ENCODE data around the gene HNRNPR. TPM values are rescaled to one million over a fixed set of nuclear protein-coding genes. Genes with fewer than 3 reads are reported as not detected.

Gene HNRNPR
- polyA plus RNA-seq, 1 experiment = 79.3 TPM

DNA sequence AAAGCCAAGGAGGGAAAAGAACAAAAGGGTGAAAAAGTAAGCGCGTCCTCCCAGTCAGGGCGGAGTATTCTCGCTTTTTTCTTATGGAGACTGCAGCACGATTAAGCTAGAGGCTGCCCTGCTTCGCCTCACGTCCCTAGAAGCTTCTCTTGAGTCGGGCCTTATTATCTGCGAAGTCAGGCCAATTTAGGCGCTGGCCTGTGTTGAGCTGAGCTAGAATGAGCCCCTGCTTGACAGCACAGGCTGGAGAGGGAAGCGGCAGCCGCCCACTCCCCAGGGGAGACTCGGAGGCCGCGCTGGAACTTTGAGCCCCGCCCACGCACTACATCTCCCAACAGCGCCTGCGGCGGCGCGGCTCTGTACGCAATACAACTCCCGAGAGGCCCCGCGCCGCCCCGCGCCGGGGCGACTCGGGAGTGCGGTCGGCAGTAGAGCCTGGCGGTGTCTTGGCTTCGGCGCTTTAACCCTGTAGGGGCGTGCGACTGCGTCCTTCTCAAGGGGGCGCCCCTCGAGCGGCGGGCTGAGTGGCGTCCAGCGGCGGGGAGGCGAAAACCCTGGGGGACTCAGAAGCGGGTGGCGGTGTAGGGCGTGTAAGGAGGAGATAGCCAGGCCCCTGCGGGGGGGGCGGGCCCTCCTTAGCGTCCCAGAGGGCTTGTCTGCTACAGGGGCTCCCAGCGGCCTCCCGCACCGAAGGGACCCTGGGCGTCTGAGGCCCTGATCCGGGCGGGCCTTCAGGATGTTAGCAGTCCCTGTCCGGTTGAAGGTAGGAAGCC, 24.7 kb upstream of the HNRNPR start:
- H3K36me3 ChIP-seq (ENCODE audit: control insufficient read depth, insufficient read depth, low read length) = peaks cover 2% of the 10 kb centered on the region; the same call in 1 of the 2 replicates
- POLR2A ChIA-PET = interaction anchor here (0.6 to 1.6 kb wide), 4 partner anchors 10 to 133 kb away, joined by 3 to 5 read pairs (median 3); partner anchors contain the start of gene HNRNPR
- TF ChIP-seq CTCF (IDR thresholded peaks at IDR 0.05; ENCODE audit: insufficient read depth, low read depth, low read length) = no peak
- no peaks in the 10 kb centered on the region for H3K27me3 ChIP-seq (ENCODE audit: control insufficient read depth, insufficient read depth, low read length)
- peak overlapping the region; percentile 61 for H3K4me3 ChIP-seq (ENCODE audit: low read depth, low read length)
- CTCF ChIA-PET = interaction anchor here (1.0 to 3.9 kb wide), 7 partner anchors 13 to 128 kb away, joined by 3 to 16 read pairs (median 4); no protein-coding TSS in a partner anchor
- no peak for DNase-seq (ENCODE audit: low read depth)

GRCh38 chr1:23367791-23368561, 23.9 kb upstream of the HNRNPR start:
- ChIA-PET CTCF (interaction anchor here (1.0 to 2.1 kb wide), 5 partner anchors 12 to 54 kb away, joined by 3 to 16 read pairs (median 4); no protein-coding TSS in a partner anchor), POLR2A (interaction anchor here (0.6 to 0.8 kb wide), 3 partner anchors 9 to 133 kb away, joined by 3 to 5 read pairs (median 3); partner anchors contain the start of gene HNRNPR)
- no peak for TF ChIP-seq CTCF (IDR thresholded peaks at IDR 0.05; ENCODE audit: insufficient read depth, low read depth, low read length)
- peaks cover 3% of the 10 kb centered on the region for H3K36me3 ChIP-seq (ENCODE audit: control insufficient read depth, insufficient read depth, low read length)
- peak overlapping the region; percentile 61 for H3K4me3 ChIP-seq (ENCODE audit: low read depth, low read length)
- DNase-seq (ENCODE audit: low read depth) = peak; percentile 93
- H3K27me3 ChIP-seq (ENCODE audit: control insufficient read depth, insufficient read depth, low read length) = no peaks in the 10 kb centered on the region

GRCh38 chr1:23367451-23367790, 23.3 kb upstream of the HNRNPR start:
- H3K36me3 ChIP-seq (ENCODE audit: control insufficient read depth, insufficient read depth, low read length) = peaks cover 9% of the 10 kb centered on the region
- no peak for DNase-seq (ENCODE audit: low read depth)
- H3K27me3 ChIP-seq (ENCODE audit: control insufficient read depth, insufficient read depth, low read length) = no peaks in the 10 kb centered on the region
- no peak for TF ChIP-seq CTCF (IDR thresholded peaks at IDR 0.05; ENCODE audit: insufficient read depth, low read depth, low read length)
- H3K4me3 ChIP-seq (ENCODE audit: low read depth, low read length) = peak overlapping the region; percentile 61
- ChIA-PET POLR2A (no interaction called here), CTCF (interaction anchor here (1.1 to 2.1 kb wide), 3 partner anchors 15 to 36 kb away, joined by 3 to 16 read pairs (median 4); no protein-coding TSS in a partner anchor)

DNA sequence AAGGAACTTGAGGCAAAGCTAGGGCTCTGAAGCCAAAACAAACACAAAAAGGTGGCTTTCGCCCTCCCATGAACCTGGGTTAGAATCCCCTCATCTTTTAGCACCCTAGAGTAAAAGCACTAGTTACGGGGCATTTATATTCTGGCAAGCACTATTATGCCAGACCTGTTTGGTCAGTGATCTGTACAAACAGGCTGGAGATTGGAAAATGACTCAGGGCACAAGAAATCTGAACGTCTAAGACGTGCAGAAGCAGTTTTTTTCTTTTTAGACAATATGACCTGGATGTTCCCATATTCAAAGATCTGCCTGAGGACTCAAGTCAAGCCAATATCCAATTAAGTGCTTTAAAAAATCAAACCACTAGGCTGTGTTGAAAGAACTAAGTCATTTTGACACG, 22.5 kb upstream of the HNRNPR start:
- H3K36me3 ChIP-seq (ENCODE audit: control insufficient read depth, insufficient read depth, low read length) = peaks cover 15% of the 10 kb centered on the region
- ChIA-PET CTCF (interaction anchor here (1.1 to 2.1 kb wide), 2 partner anchors 37 to 39 kb away, joined by 3 to 16 read pairs; no protein-coding TSS in a partner anchor), POLR2A (no interaction called here)
- no peak for DNase-seq (ENCODE audit: low read depth)
- H3K27me3 ChIP-seq (ENCODE audit: control insufficient read depth, insufficient read depth, low read length) = no peaks in the 10 kb centered on the region
- no peak overlapping the region for H3K4me3 ChIP-seq (ENCODE audit: low read depth, low read length)
- TF ChIP-seq CTCF (IDR thresholded peaks at IDR 0.05; ENCODE audit: insufficient read depth, low read depth, low read length) = no peak

- H3K27me3 ChIP-seq (ENCODE audit: control insufficient read depth, insufficient read depth, low read length) = no peaks in the 10 kb centered on the region
- H3K4me3 ChIP-seq (ENCODE audit: low read depth, low read length) = no peak overlapping the region
- H3K36me3 ChIP-seq (ENCODE audit: control insufficient read depth, insufficient read depth, low read length) = peaks cover 19% of the 10 kb centered on the region
- TF ChIP-seq CTCF (IDR thresholded peaks at IDR 0.05; ENCODE audit: insufficient read depth, low read depth, low read length) = no peak
- no peak for DNase-seq (ENCODE audit: low read depth)
- ChIA-PET POLR2A (no interaction called here), CTCF (interaction anchor here (0.7 to 1.1 kb wide), 2 partner anchors 21 to 40 kb away, joined by 3 to 5 read pairs; no protein-coding TSS in a partner anchor)
These were observed 22.1 kb upstream of the HNRNPR start for GRCh38 chr1:23366146-23366545.

Data from BJ (cell line).